Choroid plexus epithelial cell (primary cell): ENCODE data around the gene HAGHL.

ENCODE experiments used
- DNase-seq: peaks from one replicate; pipeline ENCODE4 v3.0.0-alpha.2; 2010; ENCODE audit warnings: low read depth
- H3K4me3 ChIP-seq: 2 replicates; pipeline ENCODE4 v1.5.1; 2011; ENCODE audit warnings: low read depth, mild to moderate bottlenecking, control low read depth, low read length, moderate library complexity
- TF ChIP-seq, protein P1 (sequence below): conservative IDR thresholded peaks from 2 replicates; pipeline ENCODE4 v1.5.1; 2011; ENCODE audit warnings: low read depth, mild to moderate bottlenecking, control low read depth, inconsistent platforms, low read length, moderate library complexity

Gene HAGHL

DNA sequence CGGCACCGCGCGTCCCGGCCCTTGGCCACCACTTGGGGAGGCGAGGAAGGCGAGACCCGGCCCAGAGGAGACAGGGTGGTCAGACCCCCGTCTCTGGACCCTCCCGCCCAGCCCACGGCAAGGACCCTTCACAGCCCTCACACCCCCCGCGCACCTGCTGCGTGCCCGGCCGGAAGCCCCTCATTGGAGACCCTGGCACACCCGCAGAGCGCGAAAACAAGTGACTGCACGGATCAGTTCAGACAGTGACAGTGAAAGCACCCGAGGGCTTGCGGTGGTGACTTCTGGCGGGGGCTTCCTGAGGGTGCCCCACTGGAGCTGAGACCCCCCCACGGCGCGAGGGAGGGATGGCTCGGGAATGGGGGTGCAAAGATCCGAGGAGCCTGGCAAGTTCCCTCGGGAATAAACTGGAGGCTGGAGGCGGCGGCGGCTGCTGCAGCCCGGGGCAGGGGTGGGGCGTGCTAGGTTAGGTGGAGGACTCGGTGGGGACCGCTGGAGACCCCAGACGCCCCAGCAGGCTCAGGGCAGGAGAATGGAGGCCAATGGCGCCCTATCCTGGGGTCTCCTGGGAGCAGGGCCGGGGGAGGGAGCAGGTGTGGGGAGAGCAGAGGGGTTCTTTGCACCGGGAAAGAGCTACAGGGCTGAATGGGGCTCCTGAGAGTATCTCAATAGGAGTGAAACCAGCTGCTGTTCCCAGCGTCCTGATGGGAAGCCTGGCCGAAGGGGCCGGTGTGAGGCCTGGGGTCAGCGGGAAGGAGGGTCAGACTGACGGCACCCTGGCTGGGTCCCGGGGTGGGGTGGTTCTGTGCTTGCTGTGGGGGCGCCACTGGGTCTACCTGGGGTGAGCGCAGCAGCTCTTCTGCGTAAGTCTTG lies 20.5 kb upstream of the HAGHL start:
- H3K4me3 ChIP-seq = no peak overlapping the region
- no peak for DNase-seq
- TF ChIP-seq, protein P1, sequence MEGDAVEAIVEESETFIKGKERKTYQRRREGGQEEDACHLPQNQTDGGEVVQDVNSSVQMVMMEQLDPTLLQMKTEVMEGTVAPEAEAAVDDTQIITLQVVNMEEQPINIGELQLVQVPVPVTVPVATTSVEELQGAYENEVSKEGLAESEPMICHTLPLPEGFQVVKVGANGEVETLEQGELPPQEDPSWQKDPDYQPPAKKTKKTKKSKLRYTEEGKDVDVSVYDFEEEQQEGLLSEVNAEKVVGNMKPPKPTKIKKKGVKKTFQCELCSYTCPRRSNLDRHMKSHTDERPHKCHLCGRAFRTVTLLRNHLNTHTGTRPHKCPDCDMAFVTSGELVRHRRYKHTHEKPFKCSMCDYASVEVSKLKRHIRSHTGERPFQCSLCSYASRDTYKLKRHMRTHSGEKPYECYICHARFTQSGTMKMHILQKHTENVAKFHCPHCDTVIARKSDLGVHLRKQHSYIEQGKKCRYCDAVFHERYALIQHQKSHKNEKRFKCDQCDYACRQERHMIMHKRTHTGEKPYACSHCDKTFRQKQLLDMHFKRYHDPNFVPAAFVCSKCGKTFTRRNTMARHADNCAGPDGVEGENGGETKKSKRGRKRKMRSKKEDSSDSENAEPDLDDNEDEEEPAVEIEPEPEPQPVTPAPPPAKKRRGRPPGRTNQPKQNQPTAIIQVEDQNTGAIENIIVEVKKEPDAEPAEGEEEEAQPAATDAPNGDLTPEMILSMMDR = no peak

- no peak for DNase-seq
Observed at GRCh38 chr16:707062-707538, 19.8 kb upstream of the HAGHL start.

DNA sequence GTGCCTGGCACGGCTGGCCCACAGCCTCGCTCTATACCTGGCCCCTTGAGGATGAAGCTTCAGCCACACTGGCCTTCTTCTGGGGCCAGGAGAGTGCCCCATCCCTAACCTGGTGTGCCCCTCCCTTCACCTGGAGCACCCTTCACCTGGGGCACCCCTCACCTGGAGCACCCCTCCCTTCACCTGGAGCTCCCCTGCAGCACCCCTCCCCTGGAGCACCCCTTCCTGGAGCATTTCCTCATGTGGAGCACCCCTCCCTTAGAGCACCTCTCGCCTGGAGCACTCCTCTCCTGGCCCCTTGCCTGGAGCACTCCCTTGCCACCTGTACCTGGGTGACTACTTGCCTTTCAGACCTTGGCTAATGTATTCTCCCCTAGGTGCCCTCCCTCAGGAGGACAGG lies 18.9 kb upstream of the HAGHL start:
- DNase-seq = no peak
- no peak overlapping the region for H3K4me3 ChIP-seq
- TF ChIP-seq, protein P1 = no peak

More at GRCh38 chr16:707062-707538, 19.8 kb upstream of the HAGHL start:
- TF ChIP-seq, protein P1 = no peak
- no peak overlapping the region for H3K4me3 ChIP-seq

GRCh38 chr16:708959-709358 lies 17.9 kb upstream of the HAGHL start:
- H3K4me3 ChIP-seq = no peak overlapping the region
- DNase-seq = no peak
- TF ChIP-seq, protein P1 = no peak

- TF ChIP-seq, protein P1 = no peak
- no peak overlapping the region for H3K4me3 ChIP-seq
- DNase-seq = peak; percentile 90
Observed at GRCh38 chr16:709566-710499, 17.1 kb upstream of the HAGHL start.

DNA sequence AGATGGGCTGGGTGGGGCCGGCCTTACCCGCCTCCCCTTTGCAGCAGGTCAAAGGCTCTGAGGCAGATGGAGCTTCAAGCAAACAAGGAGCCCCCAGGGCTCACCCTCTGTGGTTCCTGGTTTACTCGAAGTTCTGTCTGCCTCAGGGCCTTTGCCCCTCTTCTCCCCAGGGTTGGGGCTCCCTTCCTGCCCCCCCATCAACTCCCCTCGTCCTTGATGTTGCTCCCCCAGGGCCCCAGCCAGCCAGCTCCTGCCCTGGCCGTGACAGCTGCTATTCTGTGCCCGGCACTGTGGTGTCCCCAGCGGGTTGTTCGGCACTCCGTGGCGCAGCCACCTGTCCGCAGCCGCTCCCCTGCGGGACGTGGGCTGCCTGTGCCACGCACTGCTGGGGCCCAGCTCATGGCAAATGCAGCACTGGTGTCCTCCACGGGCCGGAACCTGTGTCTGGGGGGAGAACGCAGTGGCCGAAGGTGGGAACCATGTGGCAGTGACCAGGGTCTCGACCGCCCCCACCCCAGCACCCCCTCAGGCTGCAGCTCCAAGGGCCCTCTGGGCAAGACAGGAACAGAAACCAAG lies 16.3 kb upstream of the HAGHL start:
- TF ChIP-seq, protein P1 = no peak
- DNase-seq = no peak
- H3K4me3 ChIP-seq = no peak overlapping the region
